Gastrocnemius medialis (tissue), 4 donors: ENCODE data around the gene TDRD15.

Source experiments
- POLR2A ChIP-seq, 2 donors: fragments of 450-650 bp; IDR thresholded peaks; one replicate each; pipeline ENCODE4 v1.6.1; 2017; ENCODE audit warnings: antibody characterized with exemption in 2 of 2, mild to moderate bottlenecking in 2 of 2, moderate library complexity in 2 of 2
- TF ChIP-seq, protein P1 (sequence below), 5 experiments: fragments of 450-650 bp in 3 of 5; fragments of 200-600 bp in 2 of 5; sonication (generic) in 2 of 5; IDR thresholded peaks in 4 of 5; conservative IDR thresholded peaks in 1 of 5; 1 replicate in 4 of 5; 2 replicates in 1 of 5; pipeline ENCODE4 v1.5.1; 2016 to 2019; ENCODE audit warnings: antibody characterized with exemption in 5 of 5, mild to moderate bottlenecking in 3 of 5, moderate library complexity in 3 of 5

- TF ChIP-seq, protein P1, sequence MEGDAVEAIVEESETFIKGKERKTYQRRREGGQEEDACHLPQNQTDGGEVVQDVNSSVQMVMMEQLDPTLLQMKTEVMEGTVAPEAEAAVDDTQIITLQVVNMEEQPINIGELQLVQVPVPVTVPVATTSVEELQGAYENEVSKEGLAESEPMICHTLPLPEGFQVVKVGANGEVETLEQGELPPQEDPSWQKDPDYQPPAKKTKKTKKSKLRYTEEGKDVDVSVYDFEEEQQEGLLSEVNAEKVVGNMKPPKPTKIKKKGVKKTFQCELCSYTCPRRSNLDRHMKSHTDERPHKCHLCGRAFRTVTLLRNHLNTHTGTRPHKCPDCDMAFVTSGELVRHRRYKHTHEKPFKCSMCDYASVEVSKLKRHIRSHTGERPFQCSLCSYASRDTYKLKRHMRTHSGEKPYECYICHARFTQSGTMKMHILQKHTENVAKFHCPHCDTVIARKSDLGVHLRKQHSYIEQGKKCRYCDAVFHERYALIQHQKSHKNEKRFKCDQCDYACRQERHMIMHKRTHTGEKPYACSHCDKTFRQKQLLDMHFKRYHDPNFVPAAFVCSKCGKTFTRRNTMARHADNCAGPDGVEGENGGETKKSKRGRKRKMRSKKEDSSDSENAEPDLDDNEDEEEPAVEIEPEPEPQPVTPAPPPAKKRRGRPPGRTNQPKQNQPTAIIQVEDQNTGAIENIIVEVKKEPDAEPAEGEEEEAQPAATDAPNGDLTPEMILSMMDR (IDR thresholded peaks at IDR 0.05 in 4 of 5, conservative IDR thresholded peaks at IDR 0.05 in 1 of 5) = no peak
- TF ChIP-seq POLR2A (IDR thresholded peaks at IDR 0.05) = no peak
These were observed 37.4 kb downstream of the TDRD15 start for GRCh38 chr2:21161122-21161521.
